ENCODE results near the gene AGK. TPM values are rescaled to one million over a fixed set of nuclear protein-coding genes. Genes with fewer than 3 reads are reported as not detected.
"Not testable (repeated sequence)": the region's sequence is repeated elsewhere in the genome, so short reads cannot be mapped to it uniquely, and the experiment has no call there.

Gene AGK
- total and polyA plus RNA-seq, 2 of the 8 experiments (the other 6 are each of a cell fraction or from before 2014, with no cell fraction given), result 25.8 to 34.0 TPM

DNA sequence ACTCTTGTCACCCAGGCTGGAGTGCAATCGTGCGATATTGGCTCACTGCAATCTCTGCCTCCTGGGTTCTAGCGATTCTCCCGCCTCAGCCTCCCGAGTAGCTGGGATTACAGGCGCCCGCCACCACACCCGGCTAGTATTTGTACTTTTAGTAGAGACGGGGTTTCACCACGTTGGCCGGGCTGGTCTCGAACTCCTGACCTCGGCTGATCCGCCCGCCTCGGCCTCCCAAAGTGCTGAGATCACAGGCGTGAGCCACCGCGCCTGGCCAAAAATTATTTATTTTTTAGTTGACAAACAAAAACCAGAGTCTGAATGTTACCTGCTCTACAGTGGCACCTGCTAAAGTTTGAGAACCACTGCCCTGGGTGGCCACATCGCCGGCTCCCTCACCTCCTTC lies 96.5 kb downstream of the AGK start:
- not testable (repeated sequence) for H2BK15ac ChIP-seq (ENCODE audit: low read length)

More for the DNA sequence above, 96.5 kb downstream of the AGK start:
- FAIRE-seq; H3K4me1 ChIP-seq (replicated peaks in 1 of 4; ENCODE audit: control insufficient read depth in 3 of 4, insufficient read depth in 4 of 4, low read length in 3 of 4); H3K9ac ChIP-seq (replicated peaks in 1 of 4; ENCODE audit: extremely low read depth in 1 of 4, low read depth in 3 of 4, low read length in 3 of 4); H2BK12ac ChIP-seq (ENCODE audit: low read depth, low read length); H3K56ac ChIP-seq (replicated peaks; ENCODE audit: insufficient read length, low read depth, low read length); POLR2A ChIA-PET (ENCODE audit: partially characterized antibody); H3K27ac ChIP-seq (ENCODE audit: low read depth, low read length); H3K79me1 ChIP-seq (ENCODE audit: low read depth, low read length); H2BK5ac ChIP-seq (ENCODE audit: low read depth, low read length); H4K20me1 ChIP-seq (replicated peaks in 1 of 2; ENCODE audit: control insufficient read depth in 1 of 2, insufficient read depth in 2 of 2, low read length in 2 of 2); H3K27me3 ChIP-seq (replicated peaks in 1 of 4; ENCODE audit: control insufficient read depth in 3 of 4, extremely low read depth in 1 of 4, insufficient read depth in 3 of 4, low read length in 3 of 4); H3K18ac ChIP-seq (ENCODE audit: extremely low read depth, low read length); H4K91ac ChIP-seq (replicated peaks; ENCODE audit: insufficient read length, low read length); H4K8ac ChIP-seq (ENCODE audit: extremely low read depth, insufficient read depth, low read length); DNase-seq (ENCODE audit: low read depth in 1 of 2, low spot score in 2 of 2); H2BK120ac ChIP-seq (replicated peaks; ENCODE audit: low read depth, low read length); H3K4me2 ChIP-seq (ENCODE audit: insufficient read depth in 1 of 2, low read depth in 2 of 2, low read length in 2 of 2); H3K36me3 ChIP-seq (ENCODE audit: control insufficient read depth in 2 of 4, insufficient read depth in 4 of 4, low read length in 3 of 4); H3K9me3 ChIP-seq (ENCODE audit: insufficient read depth in 2 of 2, low read depth in 1 of 2, low read length in 1 of 2); H2BK20ac ChIP-seq (ENCODE audit: low read length); H3K4ac ChIP-seq (replicated peaks; ENCODE audit: insufficient read length, low read depth, low read length); H2AFZ ChIP-seq (ENCODE audit: low read length); H3K23me2 ChIP-seq (ENCODE audit: low read depth, low read length); H2AK5ac ChIP-seq (ENCODE audit: low read depth, low read length); H3K23ac ChIP-seq (ENCODE audit: insufficient read length); H3K4me3 ChIP-seq (ENCODE audit: extremely low read depth in 1 of 4, insufficient read depth in 2 of 4, low read depth in 3 of 4, low read length in 4 of 4); H4K5ac ChIP-seq (ENCODE audit: insufficient read length, low read depth, low read length); H3K79me2 ChIP-seq (ENCODE audit: control insufficient read depth in 1 of 2, insufficient read depth in 2 of 2, low read length in 2 of 2); H3K14ac ChIP-seq (ENCODE audit: insufficient read length): not testable (repeated sequence)
- 90% methylated on average over 21 of the region's 21 CpGs; no CpG with 5 or more reads in 1 of the 2 experiments for WGBS, 2 experiments (ENCODE audit: extremely low coverage in 1 of 2, insufficient coverage in 1 of 2, insufficient read length in 1 of 2, insufficient replicate concordance in 2 of 2, low coverage in 1 of 2, low lambda C conversion rate in 2 of 2, missing lambda C conversion rate in 1 of 2)
- CTCF ChIA-PET (ENCODE audit: partially characterized antibody), result interaction anchor here (1.3 to 6.8 kb wide), 5 partner anchors 13 to 633 kb away, joined by 3 to 54 read pairs (median 5); partner anchors contain the start of gene MRPS33
